ENCODE measurements around the gene ZNF224. TPM values are rescaled to one million over a fixed set of nuclear protein-coding genes. Genes with fewer than 3 reads are reported as not detected.

Gene ZNF224
- total and polyA plus RNA-seq, 2 of the 13 experiments (the other 11 are each of a cell fraction or from before 2014, with no cell fraction given), result 13.0 to 16.1 TPM

DNA sequence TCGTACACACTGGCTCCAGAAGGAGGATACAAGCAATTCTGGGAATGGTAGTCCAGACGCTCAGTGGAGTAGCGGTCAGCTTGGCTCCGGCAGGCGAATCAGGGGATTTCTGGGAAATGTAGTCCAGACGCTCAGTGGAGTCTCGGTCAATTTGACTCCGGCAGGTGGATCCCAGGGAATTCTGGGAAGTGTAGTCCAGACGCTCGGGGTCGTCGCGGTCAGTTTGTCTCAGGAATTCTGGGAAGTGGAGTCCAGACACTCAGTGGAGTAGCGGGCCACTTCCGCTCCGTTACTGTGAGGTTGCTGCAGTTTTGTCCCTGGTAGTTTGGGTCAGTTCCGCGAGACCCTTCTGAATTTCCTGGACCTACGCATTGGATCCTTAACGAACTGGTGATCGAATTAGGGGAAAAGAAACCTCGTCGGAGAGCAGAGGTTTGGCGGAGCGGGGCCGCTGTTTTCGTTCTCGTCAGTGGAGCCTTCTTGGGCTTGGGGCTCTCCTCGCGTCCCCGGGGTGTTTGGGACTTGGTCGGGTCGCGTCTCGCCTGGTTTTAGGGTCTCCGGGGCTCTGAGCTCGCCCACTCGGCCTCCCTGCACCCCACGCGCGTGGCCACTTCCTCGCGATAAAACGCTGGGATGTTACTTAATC lies 19.1 kb downstream of the ZNF224 start, which contains the start of gene ZNF225 (continued):
- TF ChIP-seq TP53 (CRISPR knock-in tag; conservative IDR thresholded peaks at IDR 0.05) (no peak), RBFOX2 (IDR thresholded peaks at IDR 0.05; ENCODE audit: low read depth, low read length) (0 out of 2 replicates have a peak, but pooled peaks have one; percentile 31), MIXL1 (CRISPR knock-in tag; IDR thresholded peaks at IDR 0.05) (peak; percentile 74), POGZ (CRISPR knock-in tag; IDR thresholded peaks at IDR 0.05) (peak; percentile 41; the same call in 1 of the 2 replicates), ZNF709 (CRISPR knock-in tag; IDR thresholded peaks at IDR 0.05) (no peak), RFX1 (IDR thresholded peaks at IDR 0.05) (no peak), ZNF207 (IDR thresholded peaks at IDR 0.05; ENCODE audit: borderline replicate concordance) (no peak), CHD2 (IDR thresholded peaks at IDR 0.05; ENCODE audit: low read depth, low read length) (peak; percentile 80), TCF7L2 (IDR thresholded peaks at IDR 0.05; ENCODE audit: low read depth, low read length) (no peak), RFXANK (CRISPR knock-in tag; IDR thresholded peaks at IDR 0.05) (no peak), ZNF737 (CRISPR knock-in tag; IDR thresholded peaks at IDR 0.05; ENCODE audit: borderline replicate concordance) (no peak; the same call in 1 of the 2 replicates), ZNF75D (CRISPR knock-in tag; IDR thresholded peaks at IDR 0.05; ENCODE audit: borderline replicate concordance) (0 out of 2 replicates have a peak, but pooled peaks have one; percentile 23), CC2D1A (CRISPR knock-in tag; IDR thresholded peaks at IDR 0.05) (no peak), SUZ12 (IDR thresholded peaks at IDR 0.05; ENCODE audit: low read depth, low read length) (peak; percentile 94), CENPX (CRISPR knock-in tag; IDR thresholded peaks at IDR 0.05) (no peak), RAD51 (IDR thresholded peaks at IDR 0.05; ENCODE audit: borderline replicate concordance) (no peak), MED8 (CRISPR knock-in tag; IDR thresholded peaks at IDR 0.05; ENCODE audit: insufficient replicate concordance) (no peak), PCBP1 (IDR thresholded peaks at IDR 0.05; ENCODE audit: borderline replicate concordance, low read depth, low read length) (no peak), ZNF124 (CRISPR knock-in tag; IDR thresholded peaks at IDR 0.05) (no peak), ZNF253 (CRISPR knock-in tag; IDR thresholded peaks at IDR 0.05; ENCODE audit: borderline replicate concordance) (no peak), IKZF4 (CRISPR knock-in tag; IDR thresholded peaks at IDR 0.05; ENCODE audit: borderline replicate concordance, low read depth, not compliant biosample characterization) (no peak), ZNF274 (CRISPR knock-in tag; IDR thresholded peaks at IDR 0.05) (no peak; the same call in 1 of the 2 replicates), ZNF777 (CRISPR knock-in tag; IDR thresholded peaks at IDR 0.05) (no peak), GABPA (IDR thresholded peaks at IDR 0.05; ENCODE audit: low read depth, low read length) (peak; percentile 73), GABPA (CRISPR knock-in tag; IDR thresholded peaks at IDR 0.05; ENCODE audit: low read depth) (peak; percentile 97)
- TF ChIP-seq, protein P1, sequence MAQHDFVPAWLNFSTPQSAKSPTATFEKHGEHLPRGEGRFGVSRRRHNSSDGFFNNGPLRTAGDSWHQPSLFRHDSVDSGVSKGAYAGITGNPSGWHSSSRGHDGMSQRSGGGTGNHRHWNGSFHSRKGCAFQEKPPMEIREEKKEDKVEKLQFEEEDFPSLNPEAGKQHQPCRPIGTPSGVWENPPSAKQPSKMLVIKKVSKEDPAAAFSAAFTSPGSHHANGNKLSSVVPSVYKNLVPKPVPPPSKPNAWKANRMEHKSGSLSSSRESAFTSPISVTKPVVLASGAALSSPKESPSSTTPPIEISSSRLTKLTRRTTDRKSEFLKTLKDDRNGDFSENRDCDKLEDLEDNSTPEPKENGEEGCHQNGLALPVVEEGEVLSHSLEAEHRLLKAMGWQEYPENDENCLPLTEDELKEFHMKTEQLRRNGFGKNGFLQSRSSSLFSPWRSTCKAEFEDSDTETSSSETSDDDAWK (CRISPR knock-in tag; IDR thresholded peaks at IDR 0.05), result no peak
- TF ChIP-seq, protein P2, sequence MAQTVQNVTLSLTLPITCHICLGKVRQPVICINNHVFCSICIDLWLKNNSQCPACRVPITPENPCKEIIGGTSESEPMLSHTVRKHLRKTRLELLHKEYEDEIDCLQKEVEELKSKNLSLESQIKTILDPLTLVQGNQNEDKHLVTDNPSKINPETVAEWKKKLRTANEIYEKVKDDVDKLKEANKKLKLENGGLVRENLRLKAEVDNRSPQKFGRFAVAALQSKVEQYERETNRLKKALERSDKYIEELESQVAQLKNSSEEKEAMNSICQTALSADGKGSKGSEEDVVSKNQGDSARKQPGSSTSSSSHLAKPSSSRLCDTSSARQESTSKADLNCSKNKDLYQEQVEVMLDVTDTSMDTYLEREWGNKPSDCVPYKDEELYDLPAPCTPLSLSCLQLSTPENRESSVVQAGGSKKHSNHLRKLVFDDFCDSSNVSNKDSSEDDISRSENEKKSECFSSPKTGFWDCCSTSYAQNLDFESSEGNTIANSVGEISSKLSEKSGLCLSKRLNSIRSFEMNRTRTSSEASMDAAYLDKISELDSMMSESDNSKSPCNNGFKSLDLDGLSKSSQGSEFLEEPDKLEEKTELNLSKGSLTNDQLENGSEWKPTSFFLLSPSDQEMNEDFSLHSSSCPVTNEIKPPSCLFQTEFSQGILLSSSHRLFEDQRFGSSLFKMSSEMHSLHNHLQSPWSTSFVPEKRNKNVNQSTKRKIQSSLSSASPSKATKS (CRISPR knock-in tag; IDR thresholded peaks at IDR 0.05), result no peak
- TF ChIP-seq, protein P3, sequence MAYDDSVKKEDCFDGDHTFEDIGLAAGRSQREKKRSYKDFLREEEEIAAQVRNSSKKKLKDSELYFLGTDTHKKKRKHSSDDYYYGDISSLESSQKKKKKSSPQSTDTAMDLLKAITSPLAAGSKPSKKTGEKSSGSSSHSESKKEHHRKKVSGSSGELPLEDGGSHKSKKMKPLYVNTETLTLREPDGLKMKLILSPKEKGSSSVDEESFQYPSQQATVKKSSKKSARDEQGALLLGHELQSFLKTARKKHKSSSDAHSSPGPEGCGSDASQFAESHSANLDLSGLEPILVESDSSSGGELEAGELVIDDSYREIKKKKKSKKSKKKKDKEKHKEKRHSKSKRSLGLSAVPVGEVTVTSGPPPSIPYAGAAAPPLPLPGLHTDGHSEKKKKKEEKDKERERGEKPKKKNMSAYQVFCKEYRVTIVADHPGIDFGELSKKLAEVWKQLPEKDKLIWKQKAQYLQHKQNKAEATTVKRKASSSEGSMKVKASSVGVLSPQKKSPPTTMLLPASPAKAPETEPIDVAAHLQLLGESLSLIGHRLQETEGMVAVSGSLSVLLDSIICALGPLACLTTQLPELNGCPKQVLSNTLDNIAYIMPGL (CRISPR knock-in tag; IDR thresholded peaks at IDR 0.05; ENCODE audit: borderline replicate concordance in 1 of 2, low read depth in 1 of 2), result peak; percentile 64 to 74; a peak in 2 of 4 replicates

Measured in HepG2 (cell line).